IPS-11a (cell line): ENCODE results near the gene PAGR1.
"Not testable (repeated sequence)": the region's sequence is repeated elsewhere in the genome, so short reads cannot be mapped to it uniquely, and the experiment has no call there.

ENCODE experiments used
- H3K4me3 ChIP-seq: one replicate; pipeline ENCODE4 v1.5.1; 2013; ENCODE audit warnings: low read depth, low read length, control low read depth

Gene PAGR1

DNA sequence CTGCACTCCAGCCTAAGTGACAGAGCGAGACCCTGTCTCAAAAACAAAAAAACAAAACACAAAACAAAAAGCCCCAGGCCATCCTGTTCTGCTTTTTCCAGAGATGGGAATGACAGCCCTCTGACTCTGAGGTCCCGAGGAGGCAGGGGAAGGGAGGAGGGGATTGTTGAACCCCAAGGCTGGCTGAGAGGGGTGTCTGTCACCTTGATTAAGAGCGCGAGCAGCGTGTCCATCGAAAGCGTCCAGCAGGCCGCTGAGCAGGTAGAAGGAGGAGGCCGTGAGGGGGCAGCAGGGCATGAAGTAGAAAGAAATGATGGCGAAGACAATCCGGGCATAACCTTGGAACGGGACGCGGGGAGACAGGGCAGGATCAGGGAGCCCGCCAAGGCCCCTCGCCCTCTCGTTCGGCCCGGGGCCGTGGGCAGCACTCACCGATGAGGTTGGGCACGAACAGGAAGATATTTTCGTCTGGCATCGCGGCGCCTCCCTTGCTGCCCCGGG, 46.5 kb downstream of the PAGR1 start:
- H3K4me3 ChIP-seq: peak overlapping the region; percentile 84

DNA sequence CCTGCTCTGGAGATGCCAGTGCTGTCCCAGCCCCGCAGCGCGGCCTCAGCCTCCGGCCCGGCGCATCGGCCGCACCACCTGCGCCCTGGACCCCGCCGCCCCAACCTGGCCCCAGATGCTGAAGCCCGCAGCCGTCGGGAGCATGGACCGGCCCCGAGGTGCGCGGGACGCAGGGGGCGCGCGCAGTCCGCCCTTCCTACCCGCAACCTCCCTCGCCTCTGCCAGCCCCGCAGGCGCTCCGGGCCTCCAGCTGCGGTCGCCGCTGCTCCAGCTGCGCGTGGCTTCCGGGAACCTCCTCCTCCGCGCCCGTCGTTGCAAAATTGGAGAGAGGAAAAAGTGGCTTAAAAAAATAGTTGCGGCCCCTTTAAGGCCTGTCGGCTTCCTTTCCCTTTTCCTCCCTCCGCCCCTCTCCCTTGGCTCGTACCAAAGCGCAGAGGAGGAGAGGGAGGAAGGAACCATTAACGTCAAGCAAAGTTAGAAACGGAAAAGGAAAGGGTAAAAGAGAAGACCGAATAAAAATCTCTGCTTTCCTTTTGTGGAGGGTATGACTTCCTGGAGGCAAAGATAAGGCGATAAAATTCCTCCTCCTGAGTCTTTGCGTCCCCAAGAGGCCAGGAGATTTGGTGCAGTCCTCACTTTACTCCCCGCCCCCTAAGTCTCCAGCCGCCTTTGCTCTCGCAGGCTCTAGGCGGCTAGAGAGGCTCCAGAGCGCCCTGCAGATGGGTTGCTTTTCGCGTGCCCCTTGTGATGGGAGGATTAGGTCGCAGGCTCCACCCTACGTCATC, 47.1 kb downstream of the PAGR1 start, which contains the start of gene CDIPT:
Gene CDIPT, minus strand, starts transcription at position 343 of the 785 bp plus-strand sequence. CDS start 369 bp downstream, outside the sequence.
- peak within 1 kb of the TSS; percentile 84 for H3K4me3 ChIP-seq

DNA sequence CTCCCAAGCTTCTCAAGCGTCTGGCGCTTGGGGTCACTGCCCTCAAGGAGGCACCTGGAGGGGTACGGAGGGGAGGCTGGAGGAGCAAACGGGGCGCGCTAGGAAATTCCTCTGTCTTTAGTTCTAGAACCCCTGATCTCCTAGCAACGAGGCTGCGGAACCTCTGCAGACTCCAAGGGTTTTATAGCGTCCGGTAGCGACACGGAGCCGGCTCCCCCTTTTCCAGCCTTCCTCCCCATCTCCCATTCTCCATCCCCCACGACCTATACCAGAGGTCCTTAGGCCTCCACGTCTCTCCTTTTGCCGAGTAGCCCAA, 47.7 kb downstream of the PAGR1 start:
- H3K4me3 ChIP-seq: no peak overlapping the region

DNA sequence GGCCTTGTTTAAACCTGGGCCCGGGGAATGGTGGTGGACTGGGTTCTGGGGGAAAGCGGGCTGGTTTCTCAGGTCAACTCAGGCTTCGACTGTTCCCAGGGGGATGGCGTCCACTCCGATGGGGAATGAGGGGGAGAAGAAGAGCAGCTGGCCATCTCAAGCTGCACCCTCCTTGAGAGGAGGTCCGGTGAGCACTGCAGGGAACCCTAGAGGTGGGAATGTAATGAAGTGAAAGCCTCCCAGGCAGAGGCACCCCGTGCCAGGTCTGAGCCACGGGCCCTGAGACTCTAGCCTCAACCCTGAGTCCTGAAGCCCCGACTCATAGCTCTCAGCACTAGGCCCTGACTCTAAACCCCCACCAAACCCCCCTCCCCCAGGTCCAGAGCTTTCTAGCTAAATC, 48.3 kb downstream of the PAGR1 start:
- no peak overlapping the region for H3K4me3 ChIP-seq

DNA sequence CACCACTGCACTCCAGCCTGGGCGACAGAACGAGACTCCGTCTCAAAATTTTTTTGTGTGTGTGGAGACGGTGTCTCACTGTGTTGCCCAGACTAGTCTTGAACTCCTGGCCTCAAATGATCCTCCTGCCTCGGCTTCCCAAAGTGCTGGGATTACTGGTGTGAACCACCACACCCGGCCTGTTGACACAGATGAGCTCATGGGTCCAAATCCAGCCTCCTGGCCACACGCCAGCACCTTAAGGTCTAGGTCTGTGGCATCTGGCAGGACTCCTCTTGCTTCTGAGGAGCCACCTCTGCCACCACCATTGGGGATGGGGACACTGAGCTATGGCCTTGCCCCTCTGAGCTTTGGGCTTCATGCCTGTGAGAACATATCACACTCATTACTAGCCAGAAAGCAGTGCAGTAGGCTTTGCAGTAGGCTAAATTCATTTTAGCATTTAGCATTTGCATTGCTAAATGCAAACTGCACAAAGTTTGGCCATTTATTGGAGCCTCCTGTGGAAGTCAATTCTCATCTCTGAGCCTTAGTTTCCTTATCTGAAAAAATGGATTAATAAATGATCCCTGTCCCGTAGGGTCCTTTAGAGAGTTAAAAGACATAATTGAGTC, 52.6 kb downstream of the PAGR1 start:
- H3K4me3 ChIP-seq: no peak overlapping the region

DNA sequence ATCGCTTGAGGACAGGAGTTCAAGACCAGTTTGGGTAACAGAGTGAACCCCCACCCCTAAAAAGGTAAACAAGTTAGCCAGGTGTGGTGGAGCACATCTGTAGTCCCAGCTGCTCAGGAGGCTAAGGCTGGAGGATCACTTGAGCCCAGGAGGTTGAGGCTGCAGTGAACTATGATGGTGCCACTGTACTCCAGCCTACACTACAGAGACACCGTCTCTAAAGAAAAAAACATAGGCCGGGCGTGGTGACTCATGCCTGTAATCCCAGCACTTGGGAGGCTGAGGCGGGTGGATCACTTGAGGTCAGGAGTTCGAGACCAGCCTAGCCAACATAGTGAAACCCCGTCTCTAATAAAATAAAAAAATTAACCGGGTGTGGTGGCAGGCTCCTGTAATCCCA, 53.1 kb downstream of the PAGR1 start:
- H3K4me3 ChIP-seq: not testable (repeated sequence)
